OCI-LY7 (cell line): Measurements from ENCODE around the gene EFNA4.

Source experiments
- EZH2phosphoT487 ChIP-seq: fragments of 200-600 bp; sonication (generic); IDR thresholded peaks from 2 replicates; pipeline ENCODE4 v1.6.1; 2018; ENCODE audit warnings: low read depth, borderline replicate concordance, mild to moderate bottlenecking, mixed run types, antibody characterized with exemption, low read length, moderate library complexity, mixed read lengths
- TF ChIP-seq, protein P1 (sequence below): fragments of 200-600 bp; sonication (generic); conservative IDR thresholded peaks from 2 replicates; pipeline ENCODE4 v1.5.1; 2014; ENCODE audit warnings: mild to moderate bottlenecking, antibody characterized with exemption, low read length, moderate library complexity, mixed read lengths

DNA sequence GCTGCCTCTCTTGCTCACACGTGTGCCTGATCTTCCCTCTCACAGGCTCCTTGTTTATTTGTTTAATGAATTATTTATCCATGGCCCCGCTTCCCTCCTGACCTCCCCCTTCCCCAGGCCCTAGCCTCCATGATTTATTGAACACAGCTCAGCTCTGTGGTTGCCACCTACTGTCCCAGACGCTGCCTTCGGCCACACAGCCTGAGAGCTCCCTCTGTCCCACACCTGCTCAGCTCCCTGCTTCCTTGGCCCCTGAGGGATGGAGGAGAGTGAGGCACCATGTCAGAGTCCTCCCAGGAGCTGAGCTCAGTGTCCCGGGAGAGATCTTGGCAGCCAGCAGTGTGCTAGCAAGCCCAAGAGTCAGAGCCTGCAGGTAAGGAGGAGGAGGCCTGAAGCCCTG lies 12.0 kb downstream of the EFNA4 start:
- TF ChIP-seq, protein P1, sequence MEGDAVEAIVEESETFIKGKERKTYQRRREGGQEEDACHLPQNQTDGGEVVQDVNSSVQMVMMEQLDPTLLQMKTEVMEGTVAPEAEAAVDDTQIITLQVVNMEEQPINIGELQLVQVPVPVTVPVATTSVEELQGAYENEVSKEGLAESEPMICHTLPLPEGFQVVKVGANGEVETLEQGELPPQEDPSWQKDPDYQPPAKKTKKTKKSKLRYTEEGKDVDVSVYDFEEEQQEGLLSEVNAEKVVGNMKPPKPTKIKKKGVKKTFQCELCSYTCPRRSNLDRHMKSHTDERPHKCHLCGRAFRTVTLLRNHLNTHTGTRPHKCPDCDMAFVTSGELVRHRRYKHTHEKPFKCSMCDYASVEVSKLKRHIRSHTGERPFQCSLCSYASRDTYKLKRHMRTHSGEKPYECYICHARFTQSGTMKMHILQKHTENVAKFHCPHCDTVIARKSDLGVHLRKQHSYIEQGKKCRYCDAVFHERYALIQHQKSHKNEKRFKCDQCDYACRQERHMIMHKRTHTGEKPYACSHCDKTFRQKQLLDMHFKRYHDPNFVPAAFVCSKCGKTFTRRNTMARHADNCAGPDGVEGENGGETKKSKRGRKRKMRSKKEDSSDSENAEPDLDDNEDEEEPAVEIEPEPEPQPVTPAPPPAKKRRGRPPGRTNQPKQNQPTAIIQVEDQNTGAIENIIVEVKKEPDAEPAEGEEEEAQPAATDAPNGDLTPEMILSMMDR, result no peak
- TF ChIP-seq EZH2phosphoT487, result no peak
